Adipocyte (in vitro differentiated cells): Measurements from ENCODE around the gene ANO2.
A peak's percentile ranks its signal among the peaks of the same experiment; 100 is the strongest.

ENCODE experiments used
- DNase-seq: peaks from one replicate; pipeline ENCODE4 v3.0.0-alpha.2; 2015; ENCODE audit warnings: low read depth
- H3K27me3 ChIP-seq: replicated peaks from 2 replicates; pipeline ENCODE4 v1.7.0; 2013; ENCODE audit warnings: mild to moderate bottlenecking, low read length, moderate library complexity; ENCODE audit not compliant: control insufficient read depth, insufficient read depth
- H3K36me3 ChIP-seq: 2 replicates; pipeline ENCODE4 v1.7.0; 2013; ENCODE audit warnings: low read length, mild to moderate bottlenecking, moderate library complexity; ENCODE audit not compliant: control insufficient read depth, insufficient read depth, severe bottlenecking
- H3K4me1 ChIP-seq: 2 replicates; pipeline ENCODE4 v1.7.0; 2013; ENCODE audit warnings: mild to moderate bottlenecking, low read length, moderate library complexity; ENCODE audit not compliant: control insufficient read depth, insufficient read depth
- H3K4me3 ChIP-seq: 2 replicates; pipeline ENCODE4 v1.7.0; 2013; ENCODE audit warnings: mild to moderate bottlenecking, low read length, moderate library complexity
- H3K9ac ChIP-seq: 2 replicates; pipeline ENCODE4 v1.7.0; 2013; ENCODE audit warnings: mild to moderate bottlenecking, low read length, moderate library complexity
- H3K9me3 ChIP-seq: 2 replicates; pipeline ENCODE4 v1.7.0; 2013; ENCODE audit warnings: mild to moderate bottlenecking, low read length, moderate library complexity; ENCODE audit not compliant: control insufficient read depth

Gene ANO2

GRCh38 chr12:5654019-5654418, 291.0 kb downstream of the ANO2 start:
- no peaks in the 10 kb centered on the region for H3K9me3 ChIP-seq
- peaks cover 4% of the 10 kb centered on the region for H3K4me1 ChIP-seq
- H3K4me3 ChIP-seq: no peak overlapping the region
- H3K9ac ChIP-seq: no peak overlapping the region
- H3K27me3 ChIP-seq: peaks cover 22% of the 10 kb centered on the region
- DNase-seq: no peak
- no peaks in the 10 kb centered on the region for H3K36me3 ChIP-seq

GRCh38 chr12:5650829-5651461, 294.1 kb downstream of the ANO2 start:
- no peak for DNase-seq
- Histone ChIP-seq H3K4me3 (no peak overlapping the region), H3K9me3 (no peaks in the 10 kb centered on the region), H3K4me1 (peaks cover 4% of the 10 kb centered on the region), H3K9ac (no peak overlapping the region), H3K36me3 (no peaks in the 10 kb centered on the region), H3K27me3 (peaks cover 37% of the 10 kb centered on the region)

- DNase-seq: peak; percentile 49
- no peak overlapping the region for H3K9ac ChIP-seq
- no peak overlapping the region for H3K4me3 ChIP-seq
- H3K36me3 ChIP-seq: no peaks in the 10 kb centered on the region
- peaks cover 33% of the 10 kb centered on the region for H3K27me3 ChIP-seq
- H3K9me3 ChIP-seq: no peaks in the 10 kb centered on the region
- H3K4me1 ChIP-seq: peaks cover 4% of the 10 kb centered on the region
Observed at GRCh38 chr12:5650281-5650680, 294.8 kb downstream of the ANO2 start.

- no peaks in the 10 kb centered on the region for H3K36me3 ChIP-seq
- H3K4me1 ChIP-seq: peaks cover 4% of the 10 kb centered on the region
- DNase-seq: peak; percentile 79
- H3K9ac ChIP-seq: no peak overlapping the region
- H3K27me3 ChIP-seq: peaks cover 28% of the 10 kb centered on the region
- H3K9me3 ChIP-seq: no peaks in the 10 kb centered on the region
- no peak overlapping the region for H3K4me3 ChIP-seq
Observed at GRCh38 chr12:5648692-5649359, 296.2 kb downstream of the ANO2 start.

- no peak overlapping the region for H3K4me3 ChIP-seq
Observed at GRCh38 chr12:5643266-5643665, 301.8 kb downstream of the ANO2 start.

GRCh38 chr12:5637698-5638097, 307.4 kb downstream of the ANO2 start:
- Histone ChIP-seq H3K27me3 (peaks cover 42% of the 10 kb centered on the region), H3K9me3 (no peaks in the 10 kb centered on the region), H3K4me1 (no peaks in the 10 kb centered on the region), H3K4me3 (no peak overlapping the region), H3K9ac (no peak overlapping the region), H3K36me3 (no peaks in the 10 kb centered on the region)
- no peak for DNase-seq

More at GRCh38 chr12:5643266-5643665, 301.8 kb downstream of the ANO2 start:
- no peaks in the 10 kb centered on the region for H3K36me3 ChIP-seq
- H3K4me1 ChIP-seq: no peaks in the 10 kb centered on the region
- H3K9me3 ChIP-seq: no peaks in the 10 kb centered on the region
- DNase-seq: no peak
- H3K27me3 ChIP-seq: peaks cover 26% of the 10 kb centered on the region
- H3K9ac ChIP-seq: no peak overlapping the region

GRCh38 chr12:5636907-5637306, 308.2 kb downstream of the ANO2 start:
- DNase-seq: no peak
- H3K4me1 ChIP-seq: no peaks in the 10 kb centered on the region
- peaks cover 38% of the 10 kb centered on the region for H3K27me3 ChIP-seq
- no peaks in the 10 kb centered on the region for H3K36me3 ChIP-seq
- H3K9ac ChIP-seq: no peak overlapping the region
- no peaks in the 10 kb centered on the region for H3K9me3 ChIP-seq
- no peak overlapping the region for H3K4me3 ChIP-seq

- Histone ChIP-seq H3K27me3 (peaks cover 62% of the 10 kb centered on the region), H3K9ac (no peak overlapping the region), H3K36me3 (no peaks in the 10 kb centered on the region), H3K4me3 (no peak overlapping the region), H3K4me1 (no peaks in the 10 kb centered on the region), H3K9me3 (no peaks in the 10 kb centered on the region)
- DNase-seq: no peak
Observed at GRCh38 chr12:5633106-5633505, 312.0 kb downstream of the ANO2 start.

- Histone ChIP-seq H3K36me3 (no peaks in the 10 kb centered on the region), H3K27me3 (peaks cover 60% of the 10 kb centered on the region), H3K9me3 (no peaks in the 10 kb centered on the region), H3K4me3 (no peak overlapping the region), H3K9ac (no peak overlapping the region), H3K4me1 (no peaks in the 10 kb centered on the region)
- no peak for DNase-seq
Observed at GRCh38 chr12:5632453-5632852, 312.6 kb downstream of the ANO2 start.

- Histone ChIP-seq H3K9ac (no peak overlapping the region), H3K4me3 (no peak overlapping the region), H3K4me1 (no peaks in the 10 kb centered on the region), H3K27me3 (peaks cover 62% of the 10 kb centered on the region), H3K9me3 (no peaks in the 10 kb centered on the region), H3K36me3 (no peaks in the 10 kb centered on the region)
- DNase-seq: no peak
Observed at GRCh38 chr12:5631497-5631896, 313.6 kb downstream of the ANO2 start.

GRCh38 chr12:5630726-5631125, 314.3 kb downstream of the ANO2 start:
- H3K9ac ChIP-seq: no peak overlapping the region
- no peak overlapping the region for H3K4me3 ChIP-seq
- no peaks in the 10 kb centered on the region for H3K9me3 ChIP-seq
- no peak for DNase-seq
- H3K27me3 ChIP-seq: peaks cover 58% of the 10 kb centered on the region
- no peaks in the 10 kb centered on the region for H3K4me1 ChIP-seq
- no peaks in the 10 kb centered on the region for H3K36me3 ChIP-seq
